Thoracic aorta (tissue), 2 donors: ENCODE measurements around the gene CCDC136. TPM values are rescaled to one million over a fixed set of nuclear protein-coding genes. Genes with fewer than 3 reads are reported as not detected.

Source experiments
- ATAC-seq: fragments of 150-250 bp; one replicate; pipeline ENCODE4 v1.8.0; 2017; ENCODE audit warnings: low read depth; ENCODE audit not compliant: insufficient number of reproducible peaks, low FRiP score
- DNase-seq: peaks from one replicate; pipeline ENCODE4 v3.0.0-alpha.2; 2020; ENCODE audit warnings: low spot score
- H3K27ac ChIP-seq, 2 donors: fragments of 200-600 bp; sonication (generic); 1 replicate in 1 of 2; 2 replicates in 1 of 2; pipeline ENCODE4 v1.5.1; 2016; ENCODE audit warnings: mild to moderate bottlenecking in 2 of 2, moderate library complexity in 2 of 2
- H3K27me3 ChIP-seq: fragments of 200-600 bp; sonication (generic); replicated peaks from 2 replicates; pipeline ENCODE4 v1.6.0; 2016; ENCODE audit warnings: mild to moderate bottlenecking; ENCODE audit not compliant: insufficient read depth
- H3K36me3 ChIP-seq: fragments of 200-600 bp; sonication (generic); one replicate; pipeline ENCODE4 v1.5.1; 2016
- H3K4me1 ChIP-seq, 2 donors: fragments of 200-600 bp; sonication (generic); 1 replicate in 1 of 2; 2 replicates in 1 of 2; pipeline versions ENCODE4 v1.5.1 to v1.6.0; 2016; ENCODE audit warnings: low read depth in 2 of 2, mild to moderate bottlenecking in 1 of 2; ENCODE audit not compliant: control insufficient read depth in 1 of 2
- H3K4me3 ChIP-seq: fragments of 200-600 bp; sonication (generic); 2 replicates; pipeline ENCODE4 v1.5.1; 2016; ENCODE audit warnings: mild to moderate bottlenecking
- H3K9me3 ChIP-seq: fragments of 200-600 bp; sonication (generic); 2 replicates; pipeline ENCODE4 v1.5.1; 2016
- CTCF ChIP-seq: fragments of 200-600 bp; sonication (generic); IDR thresholded peaks from one replicate; pipeline ENCODE4 v1.5.1; 2019; ENCODE audit warnings: antibody characterized with exemption
- total RNA-seq, 2 donors: library from RNA; depleted of rRNA; stranded (reverse); fragments of >200 nt; gene quantifications; one replicate each; pipeline versions ENCODE4 v1.1.0 to v1.2.3, GENCODE V29; 2016

The CCDC136 gene
- total RNA-seq, 2 donors from 2014 or later = 29.3 to 34.7 TPM

GRCh38 chr7:128758553-128758952 is 33.2 kb upstream of the CCDC136 start:
- no peak for TF ChIP-seq CTCF
- Histone ChIP-seq H3K4me1 (peaks cover 11 to 28% of the 10 kb centered on the region in 2 donors), H3K9me3 (no peaks in the 10 kb centered on the region), H3K4me3 (no peak overlapping the region), H3K36me3 (peaks cover 27% of the 10 kb centered on the region), H3K27me3 (no peaks in the 10 kb centered on the region), H3K27ac (no peak overlapping the region)
- ATAC-seq (no peak), DNase-seq (no peak)

- no peak for TF ChIP-seq CTCF
- H3K4me3 ChIP-seq = no peak overlapping the region
- ATAC-seq = no peak
- no peaks in the 10 kb centered on the region for H3K27me3 ChIP-seq
- H3K36me3 ChIP-seq = peaks cover 22% of the 10 kb centered on the region
- H3K9me3 ChIP-seq = no peaks in the 10 kb centered on the region
- peaks cover 14 to 28% of the 10 kb centered on the region in 2 donors for H3K4me1 ChIP-seq
- no peak for DNase-seq
- no peak overlapping the region for H3K27ac ChIP-seq
Measured at GRCh38 chr7:128759242-128759641, 32.5 kb upstream of the CCDC136 start.

GRCh38 chr7:128763541-128763940 is 28.2 kb upstream of the CCDC136 start:
- Histone ChIP-seq H3K27ac (no peak overlapping the region), H3K36me3 (peaks cover 31% of the 10 kb centered on the region), H3K9me3 (no peaks in the 10 kb centered on the region), H3K27me3 (no peaks in the 10 kb centered on the region), H3K4me3 (no peak overlapping the region), H3K4me1 (peaks cover 11% of the 10 kb centered on the region in 2 donors)
- DNase-seq (no peak), ATAC-seq (no peak)
- TF ChIP-seq CTCF = no peak

- Histone ChIP-seq H3K27ac (peak overlapping the region in 1 of 2 donors; percentile 62), H3K4me1 (peaks cover 11% of the 10 kb centered on the region in 2 donors), H3K36me3 (peaks cover 33% of the 10 kb centered on the region), H3K9me3 (no peaks in the 10 kb centered on the region), H3K4me3 (no peak overlapping the region), H3K27me3 (no peaks in the 10 kb centered on the region)
- no peak for TF ChIP-seq CTCF
- ATAC-seq (peak; percentile 59), DNase-seq (no peak)
Measured at GRCh38 chr7:128767475-128768110, 24.2 kb upstream of the CCDC136 start.

- Histone ChIP-seq H3K36me3 (peaks cover 39% of the 10 kb centered on the region), H3K4me3 (no peak overlapping the region), H3K27me3 (no peaks in the 10 kb centered on the region), H3K9me3 (no peaks in the 10 kb centered on the region), H3K4me1 (peaks cover 8 to 11% of the 10 kb centered on the region in 2 donors), H3K27ac (no peak overlapping the region)
- DNase-seq (no peak), ATAC-seq (no peak)
- no peak for TF ChIP-seq CTCF
Measured at GRCh38 chr7:128770233-128770632, 21.5 kb upstream of the CCDC136 start.
